Activated T-cell treated with anti-CD3 and anti-CD28 coated beads for 24 hours (primary cell): ENCODE results near the gene FAM177B.
"Not testable (repeated sequence)": the region's sequence is repeated elsewhere in the genome, so short reads cannot be mapped to it uniquely, and the experiment has no call there.

Experiments
- DNase-seq: peaks from one replicate; pipeline ENCODE4 v3.0.0-alpha.2; 2020; ENCODE audit warnings: low read depth

The FAM177B gene

GRCh38 chr1:222739929-222740328, 2.9 kb downstream of the FAM177B start:
- no peak for DNase-seq

GRCh38 chr1:222741630-222742457, 4.8 kb downstream of the FAM177B start:
- not testable (repeated sequence) for DNase-seq

GRCh38 chr1:222749927-222750326, 12.9 kb downstream of the FAM177B start:
- DNase-seq, result no peak

- DNase-seq, result no peak
These were observed 13.6 kb downstream of the FAM177B start for GRCh38 chr1:222750651-222751050.

- no peak for DNase-seq
These were observed 14.3 kb downstream of the FAM177B start for GRCh38 chr1:222751255-222751654.

- DNase-seq, result no peak
These were observed 17.6 kb downstream of the FAM177B start for GRCh38 chr1:222754366-222755139.

GRCh38 chr1:222757646-222758268, 20.8 kb downstream of the FAM177B start:
- DNase-seq, result no peak

- DNase-seq, result no peak
These were observed 22.5 kb downstream of the FAM177B start for GRCh38 chr1:222759451-222760035.

- no peak for DNase-seq
These were observed 24.1 kb downstream of the FAM177B start for GRCh38 chr1:222761083-222761482.

- not testable (repeated sequence) for DNase-seq
These were observed 25.2 kb downstream of the FAM177B start for GRCh38 chr1:222762178-222762577.

GRCh38 chr1:222767152-222767571, 30.2 kb downstream of the FAM177B start:
- no peak for DNase-seq

GRCh38 chr1:222768592-222768991, 31.6 kb downstream of the FAM177B start:
- no peak for DNase-seq

- DNase-seq, result no peak
These were observed 32.2 kb downstream of the FAM177B start for GRCh38 chr1:222769181-222769580.

GRCh38 chr1:222769971-222770620, 33.1 kb downstream of the FAM177B start:
- no peak for DNase-seq

- no peak for DNase-seq
These were observed 36.0 kb downstream of the FAM177B start for GRCh38 chr1:222772996-222773379.

GRCh38 chr1:222777463-222777862, 40.5 kb downstream of the FAM177B start:
- DNase-seq, result no peak

- no peak for DNase-seq
These were observed 41.0 kb downstream of the FAM177B start for GRCh38 chr1:222777977-222778376.

GRCh38 chr1:222781251-222781650, 44.2 kb downstream of the FAM177B start:
- no peak for DNase-seq

GRCh38 chr1:222783051-222783450, 46.0 kb downstream of the FAM177B start:
- DNase-seq, result no peak

GRCh38 chr1:222784371-222784770, 47.4 kb downstream of the FAM177B start:
- no peak for DNase-seq

GRCh38 chr1:222784916-222785315, 47.9 kb downstream of the FAM177B start:
- DNase-seq, result no peak

GRCh38 chr1:222785529-222785928, 48.5 kb downstream of the FAM177B start:
- no peak for DNase-seq
